DND-41 (cell line): Measurements from ENCODE around the gene PCP2.

Source experiments
- CTCF ChIP-seq: IDR thresholded peaks from 2 replicates; pipeline ENCODE4 v1.5.1; 2012; ENCODE audit warnings: borderline replicate concordance, low read length, moderate library complexity, mild to moderate bottlenecking; ENCODE audit not compliant: poor library complexity, severe bottlenecking; ENCODE audit errors: extremely low read depth
- EZH2 ChIP-seq: IDR thresholded peaks from 3 replicates; pipeline ENCODE4 v1.6.1; 2012; ENCODE audit warnings: borderline replicate concordance, low read depth, mild to moderate bottlenecking, moderate library complexity, low read length, inconsistent platforms; ENCODE audit not compliant: severe bottlenecking

- TF ChIP-seq CTCF (no peak), EZH2 (no peak)
These were observed 10.4 kb downstream of the PCP2 start for GRCh38 chr19:7622933-7623685.
